Prostate gland (tissue), 2 donors: ENCODE measurements around the gene CR2. TPM values are rescaled to one million over a fixed set of nuclear protein-coding genes. Genes with fewer than 3 reads are reported as not detected.

Experiments
- DNase-seq: peaks from one replicate; pipeline ENCODE4 v3.0.0-alpha.2; 2019; ENCODE audit warnings: low spot score
- H3K27ac ChIP-seq, 2 donors: fragments of 200-600 bp; sonication (generic); 2 replicates each; pipeline ENCODE4 v1.5.1; 2017 to 2019
- H3K27me3 ChIP-seq: fragments of 200-600 bp; sonication (generic); replicated peaks from 2 replicates; pipeline ENCODE4 v1.5.1; 2019; ENCODE audit not compliant: insufficient read depth
- H3K36me3 ChIP-seq, 2 donors: fragments of 200-600 bp; sonication (generic); 1 replicate in 1 of 2; 2 replicates in 1 of 2; pipeline versions ENCODE4 v1.5.1 to v1.8.1; 2017 to 2019
- H3K4me1 ChIP-seq: fragments of 200-600 bp; sonication (generic); replicated peaks from 2 replicates; pipeline ENCODE4 v1.5.1; 2019
- H3K4me3 ChIP-seq, 2 donors: fragments of 200-600 bp; sonication (generic); 2 replicates each; pipeline ENCODE4 v1.5.1; 2017 to 2019
- H3K9me3 ChIP-seq: fragments of 200-600 bp; sonication (generic); 2 replicates; pipeline ENCODE4 v1.5.1; 2017
- CTCF ChIP-seq, 4 experiments: fragments of 200-600 bp in 2 of 4; fragments of 450-650 bp in 2 of 4; sonication (generic) in 2 of 4; IDR thresholded peaks; 1 replicate in 3 of 4; 2 replicates in 1 of 4; pipeline ENCODE4 v1.5.1; 2016 to 2019; ENCODE audit warnings: antibody characterized with exemption in 4 of 4, mild to moderate bottlenecking in 2 of 4, moderate library complexity in 2 of 4
- POLR2A ChIP-seq: fragments of 450-650 bp; IDR thresholded peaks from one replicate; pipeline ENCODE4 v1.6.1; 2016; ENCODE audit warnings: antibody characterized with exemption, mild to moderate bottlenecking
- POLR2AphosphoS5 ChIP-seq: sonication (generic); formaldehyde crosslinking; IDR thresholded peaks from one replicate; pipeline ENCODE4 v1.6.1; 2017; ENCODE audit warnings: antibody characterized with exemption
- WGBS: methylation state at CpG from one replicate; pipeline ENCODE4 v1.1.5; 2018; 5-methylcytosine and 5-hydroxymethylcytosine counted together
- intact Hi-C: fragments of 100-400 bp; cut with DNase I; formaldehyde crosslinking; loops from one replicate; pipeline ENCODE4 v1.14.2; 2022
- total RNA-seq, 2 donors: library from RNA; depleted of rRNA; stranded (reverse); fragments of >200 nt; gene quantifications; one replicate each; pipeline ENCODE4 v1.1.0, GENCODE V29; 2016

CR2 gene
- total RNA-seq, 2 donors from 2014 or later = 0.51 TPM; not detected in 1

- Histone ChIP-seq H3K4me1 (no peaks in the 10 kb centered on the region), H3K4me3 (no peak overlapping the region), H3K36me3 (no peaks in the 10 kb centered on the region), H3K27me3 (no peaks in the 10 kb centered on the region), H3K27ac (no peak overlapping the region), H3K9me3 (no peaks in the 10 kb centered on the region)
- DNase-seq = no peak
- WGBS = 83% methylated on average over 2 of the region's 2 CpGs
- no peak for TF ChIP-seq POLR2AphosphoS5
- TF ChIP-seq POLR2A = no peak
- TF ChIP-seq CTCF (IDR thresholded peaks at IDR 0.05) = no peak
- intact Hi-C loops = no loop called here
Observed at GRCh38 chr1:207459008-207459407, 4.9 kb downstream of the CR2 start.

- DNase-seq = no peak
- H3K4me1 ChIP-seq = no peaks in the 10 kb centered on the region
- 100% methylated on average over 1 of the region's 1 CpG for WGBS
- no peaks in the 10 kb centered on the region for H3K36me3 ChIP-seq
- no peaks in the 10 kb centered on the region for H3K27me3 ChIP-seq
- no peak overlapping the region for H3K4me3 ChIP-seq
- H3K9me3 ChIP-seq = no peaks in the 10 kb centered on the region
- H3K27ac ChIP-seq = no peak overlapping the region
- intact Hi-C loops = no loop called here
- TF ChIP-seq POLR2AphosphoS5 = no peak
- no peak for TF ChIP-seq POLR2A
- no peak for TF ChIP-seq CTCF (IDR thresholded peaks at IDR 0.05)
Observed at GRCh38 chr1:207461649-207462048, 7.5 kb downstream of the CR2 start.

GRCh38 chr1:207462535-207462934 is 8.4 kb downstream of the CR2 start:
- no peaks in the 10 kb centered on the region for H3K27me3 ChIP-seq
- no peak overlapping the region for H3K4me3 ChIP-seq
- H3K9me3 ChIP-seq = no peaks in the 10 kb centered on the region
- no peaks in the 10 kb centered on the region for H3K4me1 ChIP-seq
- TF ChIP-seq CTCF (IDR thresholded peaks at IDR 0.05) (no peak), POLR2A (no peak), POLR2AphosphoS5 (no peak)
- no peaks in the 10 kb centered on the region for H3K36me3 ChIP-seq
- intact Hi-C loops = no loop called here
- DNase-seq = no peak
- H3K27ac ChIP-seq = no peak overlapping the region

GRCh38 chr1:207463021-207463420 is 8.9 kb downstream of the CR2 start:
- Histone ChIP-seq H3K27me3 (no peaks in the 10 kb centered on the region), H3K36me3 (no peaks in the 10 kb centered on the region), H3K9me3 (no peaks in the 10 kb centered on the region), H3K4me1 (no peaks in the 10 kb centered on the region), H3K27ac (no peak overlapping the region), H3K4me3 (no peak overlapping the region)
- no peak for TF ChIP-seq POLR2A
- TF ChIP-seq CTCF (IDR thresholded peaks at IDR 0.05) = no peak
- TF ChIP-seq POLR2AphosphoS5 = no peak
- intact Hi-C loops = no loop called here
- no peak for DNase-seq

- intact Hi-C loops = no loop called here
- Histone ChIP-seq H3K4me1 (no peaks in the 10 kb centered on the region), H3K27ac (no peak overlapping the region), H3K27me3 (no peaks in the 10 kb centered on the region), H3K4me3 (no peak overlapping the region), H3K36me3 (no peaks in the 10 kb centered on the region), H3K9me3 (no peaks in the 10 kb centered on the region)
- no peak for TF ChIP-seq POLR2AphosphoS5
- TF ChIP-seq POLR2A = no peak
- no peak for TF ChIP-seq CTCF (IDR thresholded peaks at IDR 0.05)
- WGBS = 41% methylated on average over 3 of the region's 3 CpGs
- no peak for DNase-seq
Observed at GRCh38 chr1:207463571-207463970, 9.4 kb downstream of the CR2 start.
